GM11168 (cell line): ENCODE data around the gene ASIC3.
"Not testable (repeated sequence)": the region's sequence is repeated elsewhere in the genome, so short reads cannot be mapped to it uniquely, and the experiment has no call there.

Experiments
- in situ Hi-C: fragments of 300-500 bp; cut with MboI; formaldehyde crosslinking; loops from one replicate; pipeline ENCODE4 v1.12.0; 2022; ENCODE audit warnings: low sequenced_read_pairs; ENCODE audit not compliant: unreplicated experiment

ASIC3 gene

DNA sequence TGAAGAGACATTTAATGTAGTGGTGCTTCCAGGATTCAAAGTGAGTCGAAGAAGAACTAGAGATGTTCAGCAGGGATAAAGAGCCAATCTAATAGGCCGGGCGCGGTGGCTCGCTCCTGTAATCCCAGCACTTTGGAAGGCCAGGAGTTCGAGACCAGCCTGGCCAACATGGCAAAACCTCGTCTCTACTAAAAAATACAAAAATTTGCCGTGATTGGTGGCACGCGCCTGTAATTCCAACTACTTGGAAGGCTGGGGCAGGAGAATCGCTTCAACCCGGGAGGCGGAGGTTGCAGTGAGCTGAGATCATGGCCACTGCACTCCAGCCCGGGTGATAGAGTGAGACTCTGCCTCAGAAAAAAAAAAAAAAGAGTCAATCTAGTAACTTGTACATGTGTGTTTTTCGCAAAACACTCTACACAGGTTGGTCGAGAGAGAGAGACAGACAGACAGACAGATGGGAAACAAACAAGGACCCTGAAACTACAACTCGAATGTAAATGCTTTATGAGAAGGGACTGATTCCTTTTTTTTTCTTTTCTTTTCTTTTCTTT is 19.3 kb upstream of the ASIC3 start:
- in situ Hi-C loops = no loop called here

DNA sequence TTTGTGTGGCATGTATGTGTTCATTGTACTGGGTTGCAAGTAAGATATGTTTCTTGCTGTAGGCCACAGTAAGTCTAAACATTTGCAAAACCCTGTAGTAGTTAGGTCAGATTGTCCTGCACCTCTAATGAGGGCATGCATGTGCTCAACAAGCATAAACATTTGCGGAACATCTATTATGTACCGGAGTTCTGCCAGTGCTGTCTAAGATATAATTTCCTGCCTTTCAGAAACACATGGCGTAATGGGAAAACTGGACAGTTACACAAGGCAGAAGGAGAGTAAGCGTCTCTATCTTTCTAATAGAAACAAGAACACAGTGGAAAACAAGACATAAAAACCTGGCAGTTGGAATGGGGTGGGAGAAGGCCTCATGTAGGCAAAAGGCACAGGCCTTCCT is 17.3 kb upstream of the ASIC3 start:
- in situ Hi-C loops = no loop called here

DNA sequence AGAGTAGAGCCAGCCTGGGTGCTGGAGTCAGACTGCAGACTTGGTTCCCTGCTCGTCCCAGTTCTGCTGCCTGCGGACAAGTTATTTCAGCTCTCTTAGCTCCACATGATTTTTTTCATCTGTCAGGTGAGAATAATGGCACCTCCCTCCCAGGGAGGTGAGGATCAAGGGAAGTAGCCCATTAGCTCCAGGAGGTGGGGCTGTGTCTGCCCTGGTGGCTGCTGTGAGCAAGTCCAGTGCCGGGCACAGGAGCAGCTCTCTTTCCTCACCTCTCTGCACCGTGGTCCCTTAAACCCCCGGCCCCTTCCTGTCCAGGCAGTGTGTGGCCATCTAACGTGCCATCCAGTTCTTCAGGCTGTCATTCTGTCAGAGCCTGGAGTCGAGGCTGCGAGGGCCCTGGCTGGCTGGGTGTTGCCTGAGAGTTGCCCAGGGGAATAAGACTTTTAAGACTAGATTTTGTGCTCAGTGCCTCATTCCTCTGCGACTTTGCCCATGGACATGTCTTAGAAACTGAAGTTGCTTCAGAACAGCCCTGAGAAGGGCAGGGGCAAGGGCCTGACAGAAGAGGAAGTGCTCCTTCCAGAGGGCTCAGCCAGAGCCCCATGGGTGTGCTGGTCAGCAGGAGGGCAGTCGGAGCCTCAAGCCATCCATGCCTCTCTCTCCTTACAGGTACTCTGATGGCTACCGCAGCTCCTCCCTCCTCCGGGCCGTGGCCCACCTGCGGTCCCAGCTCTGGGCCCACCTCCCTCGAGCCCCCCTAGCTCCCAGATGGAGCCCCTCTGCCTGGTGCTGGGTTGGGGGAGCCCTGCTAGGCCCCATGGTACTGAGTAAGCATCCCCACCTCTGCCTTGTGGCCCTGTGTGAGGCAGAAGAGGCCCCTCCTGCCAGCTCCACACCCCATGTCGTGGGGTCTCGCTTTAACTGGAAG is 15.1 kb upstream of the ASIC3 start:
- in situ Hi-C loops = no loop called here

DNA sequence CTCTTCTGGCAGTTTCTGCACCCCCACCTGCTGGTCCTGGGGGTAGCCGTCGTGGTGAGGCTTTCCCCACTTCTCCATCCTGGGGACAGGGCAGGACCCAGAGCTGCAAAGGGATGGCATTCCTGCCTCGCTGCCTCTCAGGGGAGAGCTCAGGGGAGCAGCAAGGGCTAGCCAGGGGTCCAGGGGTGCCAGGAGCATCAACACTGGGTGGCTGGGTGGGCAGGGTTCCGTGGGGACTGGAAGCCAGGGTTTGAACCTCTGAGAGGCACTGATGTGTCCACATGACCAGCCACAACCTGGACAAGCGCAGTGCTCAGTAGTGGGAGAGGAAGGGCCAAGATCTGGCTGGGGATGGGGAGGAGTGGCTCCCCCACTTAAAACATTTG is 14.5 kb upstream of the ASIC3 start:
- in situ Hi-C loops = no loop called here

DNA sequence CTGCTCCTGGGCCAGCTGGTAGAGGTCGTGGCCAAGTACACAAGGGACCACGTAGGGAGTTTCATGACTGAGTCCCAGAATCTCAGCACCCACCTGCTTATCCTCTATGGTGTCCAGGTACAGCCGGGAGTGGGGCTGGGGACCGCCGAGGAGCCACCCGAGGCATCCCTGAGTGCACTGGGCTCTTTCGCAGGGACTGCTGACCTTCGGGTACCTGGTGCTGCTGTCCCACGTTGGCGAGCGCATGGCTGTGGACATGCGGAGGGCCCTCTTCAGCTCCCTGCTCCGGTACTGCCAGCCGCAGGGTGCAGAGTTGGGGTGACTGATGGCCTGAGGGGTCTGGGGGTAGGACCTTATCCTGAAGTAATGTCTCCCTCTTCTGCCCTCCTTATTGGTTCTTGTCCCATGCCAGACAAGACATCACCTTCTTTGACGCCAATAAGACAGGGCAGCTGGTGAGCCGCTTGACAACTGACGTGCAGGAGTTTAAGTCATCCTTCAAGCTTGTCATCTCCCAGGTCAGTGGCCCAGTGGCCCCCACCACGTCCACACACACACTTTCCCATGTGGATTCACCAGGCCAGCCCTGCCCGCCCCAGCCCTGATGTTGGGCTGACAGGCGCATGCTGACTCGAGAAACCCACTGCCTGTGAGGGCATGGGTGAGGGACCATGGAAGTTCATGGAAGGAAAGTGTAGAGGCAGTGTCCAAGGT is 13.9 kb upstream of the ASIC3 start:
- in situ Hi-C loops = no loop called here

DNA sequence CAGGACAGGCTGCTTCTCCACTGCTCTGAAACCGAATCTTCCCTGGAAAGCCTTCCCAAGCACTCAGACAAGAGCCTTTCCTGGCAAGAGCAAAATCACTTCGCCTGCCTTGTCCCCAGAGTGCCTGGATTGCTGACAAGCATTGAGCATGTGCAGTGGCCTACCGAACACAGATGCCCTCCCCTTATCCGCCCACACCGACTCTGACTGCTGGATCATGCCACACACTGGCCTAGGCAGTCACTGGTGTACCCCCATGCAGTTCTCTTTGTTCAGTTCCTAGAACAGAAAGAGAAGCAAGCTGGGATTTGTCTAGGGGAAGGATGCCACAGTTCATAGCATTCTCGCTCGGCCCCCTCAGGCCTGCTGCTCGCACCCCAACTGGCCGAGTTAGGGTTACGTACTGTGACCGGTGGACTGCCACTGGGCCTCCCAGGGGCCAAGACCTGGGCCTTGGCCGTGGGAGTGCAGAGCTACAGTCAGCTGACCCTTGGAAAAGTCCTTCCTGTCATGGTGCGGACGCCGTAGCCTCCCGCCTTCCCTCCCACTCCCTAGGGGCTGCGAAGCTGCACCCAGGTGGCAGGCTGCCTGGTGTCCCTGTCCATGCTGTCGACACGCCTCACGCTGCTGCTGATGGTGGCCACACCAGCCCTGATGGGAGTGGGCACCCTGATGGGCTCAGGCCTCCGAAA is 13.2 kb upstream of the ASIC3 start:
- in situ Hi-C loops = no loop called here

DNA sequence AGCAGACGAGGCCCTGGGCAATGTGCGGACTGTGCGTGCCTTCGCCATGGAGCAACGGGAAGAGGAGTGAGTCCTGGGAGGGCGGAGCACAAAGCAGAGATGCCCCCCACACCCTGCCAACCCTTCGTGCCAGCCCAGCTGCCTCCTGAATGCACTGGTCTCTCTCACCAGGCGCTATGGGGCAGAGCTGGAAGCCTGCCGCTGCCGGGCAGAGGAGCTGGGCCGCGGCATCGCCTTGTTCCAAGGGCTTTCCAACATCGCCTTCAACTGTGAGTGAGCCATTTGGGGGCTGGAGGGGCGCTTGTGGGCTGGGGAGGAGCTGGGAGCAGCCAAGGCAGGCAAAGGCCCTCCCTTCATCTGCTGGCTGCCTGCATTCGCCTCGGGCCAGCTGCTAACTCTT is 12.4 kb upstream of the ASIC3 start:
- in situ Hi-C loops = no loop called here

DNA sequence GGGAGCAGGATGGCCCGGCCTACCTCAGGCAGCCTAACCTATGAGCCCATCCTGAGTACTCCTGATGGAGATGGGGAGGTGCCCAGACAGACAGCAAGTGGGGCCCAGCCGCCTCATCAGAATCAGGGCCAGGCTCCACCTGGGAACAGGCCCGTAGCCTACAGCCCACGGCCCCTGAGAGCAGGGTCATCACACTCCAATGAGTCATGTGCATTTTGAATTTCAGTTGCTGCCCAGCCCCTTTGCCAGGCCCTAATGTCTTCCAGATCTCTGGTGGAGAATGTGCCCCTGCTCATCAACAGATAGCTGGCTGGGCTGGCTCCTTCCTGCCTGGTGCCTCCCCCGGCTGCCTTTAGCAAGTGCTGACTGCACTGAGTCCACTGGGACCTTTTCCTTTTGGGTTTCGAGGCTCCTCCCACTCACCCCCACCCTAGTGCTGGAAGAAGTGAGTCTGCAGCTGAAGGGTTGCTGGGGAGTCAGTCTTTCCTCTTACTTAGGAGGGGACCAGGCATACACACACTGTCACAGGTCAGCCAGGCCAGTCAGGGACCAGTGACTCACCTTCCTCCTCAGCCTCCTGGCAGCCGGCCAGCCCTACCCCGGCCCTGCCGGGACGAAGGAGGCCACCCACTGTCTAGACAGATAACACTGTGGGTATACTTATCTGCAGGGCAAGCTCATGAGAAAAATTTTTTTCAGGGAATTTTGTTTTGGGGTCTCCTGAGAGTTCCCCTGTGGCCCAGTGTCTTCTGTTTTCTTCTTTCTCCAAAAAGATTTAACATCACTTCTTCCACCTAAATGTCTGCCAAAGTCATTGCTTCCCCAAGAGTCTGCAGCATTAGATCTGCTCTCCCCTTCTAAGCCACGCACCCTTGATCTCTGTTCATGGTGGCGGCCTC is 9.1 kb upstream of the ASIC3 start:
- in situ Hi-C loops = no loop called here

DNA sequence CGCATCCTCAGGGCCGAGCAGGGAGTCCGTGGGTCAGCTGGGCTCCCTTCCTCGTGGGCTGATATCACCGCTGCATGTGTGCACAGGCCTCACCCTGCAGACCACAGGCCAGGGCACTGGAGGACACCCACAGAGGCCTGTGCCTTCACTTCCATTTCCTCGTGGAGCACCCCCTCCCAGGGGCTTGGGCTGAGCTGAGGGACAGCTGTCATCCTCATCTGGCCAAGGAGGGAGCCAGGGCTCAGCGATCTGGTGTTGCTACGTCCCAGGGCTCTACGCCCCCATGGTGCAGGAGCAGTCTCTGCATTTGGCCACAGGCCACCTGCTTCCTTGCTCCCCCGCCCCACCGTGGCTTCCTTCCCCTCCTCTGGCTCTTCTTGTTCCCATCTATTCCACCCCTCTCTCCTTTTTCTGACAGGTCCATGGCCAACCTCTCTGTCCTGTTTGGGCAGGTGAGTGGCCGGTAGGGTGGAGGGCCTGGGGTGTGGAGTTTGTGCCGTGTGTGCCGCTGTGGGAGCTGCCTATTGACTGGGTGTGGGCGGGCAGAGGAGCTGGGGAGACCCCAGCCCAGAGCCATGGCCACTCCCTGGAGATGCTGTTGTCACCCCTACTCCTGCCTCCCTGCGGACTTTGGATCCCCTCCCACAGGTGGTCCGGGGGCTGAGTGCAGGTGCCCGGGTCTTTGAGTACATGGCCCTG is 8.3 kb upstream of the ASIC3 start:
- in situ Hi-C loops = no loop called here

DNA sequence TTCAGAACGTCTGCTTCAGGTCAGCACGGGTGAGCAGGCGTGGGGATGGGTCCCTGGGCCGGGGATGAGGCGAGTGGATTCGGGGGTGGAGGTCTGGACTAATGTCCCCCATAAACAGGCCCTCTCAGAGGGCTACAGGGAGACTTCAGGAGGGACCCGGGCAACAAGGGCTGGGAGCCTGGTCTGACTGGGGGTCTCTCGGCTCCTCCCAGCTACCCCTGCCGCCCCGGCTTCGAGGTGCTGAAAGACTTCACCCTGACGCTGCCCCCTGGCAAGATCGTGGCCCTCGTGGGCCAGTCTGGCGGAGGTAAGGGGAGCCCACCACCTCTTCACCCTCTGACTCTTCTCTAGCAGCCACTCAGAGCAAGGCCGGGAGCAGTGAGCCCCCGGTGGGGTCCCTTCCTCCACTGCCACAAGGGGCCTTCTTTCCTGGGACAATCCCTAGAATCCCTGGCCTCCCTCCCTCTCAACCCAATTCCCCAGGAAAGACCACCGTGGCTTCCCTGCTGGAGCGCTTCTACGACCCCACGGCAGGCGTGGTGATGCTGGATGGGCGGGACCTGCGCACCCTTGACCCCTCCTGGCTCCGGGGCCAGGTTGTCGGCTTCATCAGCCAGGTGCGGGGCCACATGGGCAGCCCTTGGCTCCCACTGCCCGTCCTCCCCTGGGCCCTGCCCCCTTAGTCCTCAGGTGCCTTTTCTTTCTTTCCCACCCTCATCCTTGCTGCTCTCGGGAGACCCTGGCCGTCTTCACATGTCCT is 7.5 kb upstream of the ASIC3 start:
- in situ Hi-C loops = no loop called here

DNA sequence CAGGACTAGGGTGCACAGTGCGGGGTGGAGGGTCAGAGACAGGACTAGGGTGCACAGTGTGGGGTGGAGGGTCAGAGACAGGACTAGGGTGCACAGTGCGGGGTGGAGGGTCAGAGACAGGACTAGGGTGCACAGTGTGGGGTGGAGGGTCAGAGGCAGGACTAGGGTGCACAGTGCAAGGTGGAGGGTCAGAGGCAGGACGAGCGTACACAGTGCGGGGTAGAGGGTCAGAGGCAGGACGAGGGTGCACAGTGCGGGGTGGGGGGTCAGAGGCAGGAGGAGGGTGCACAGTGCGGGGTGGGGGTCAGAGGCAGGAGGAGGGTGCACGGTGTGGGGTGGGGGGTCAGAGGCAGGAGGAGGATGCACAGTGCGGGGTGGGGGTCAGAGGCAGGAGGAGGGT is 4.9 kb upstream of the ASIC3 start:
- in situ Hi-C loops = not testable (repeated sequence)

DNA sequence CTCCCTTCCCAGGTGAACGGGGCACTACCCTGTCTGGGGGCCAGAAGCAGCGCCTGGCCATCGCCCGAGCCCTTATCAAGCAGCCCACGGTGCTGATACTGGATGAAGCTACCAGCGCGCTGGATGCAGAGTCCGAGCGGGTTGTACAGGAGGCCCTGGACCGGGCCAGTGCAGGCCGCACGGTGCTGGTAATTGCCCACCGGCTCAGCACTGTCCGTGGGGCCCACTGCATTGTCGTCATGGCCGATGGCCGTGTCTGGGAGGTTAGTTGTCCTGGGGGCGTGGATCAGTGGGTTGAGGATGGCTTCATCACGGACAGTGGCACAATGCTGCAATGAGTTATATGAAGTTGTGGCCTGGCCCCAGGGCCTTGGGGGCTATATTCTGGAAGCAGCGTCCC is 4.4 kb upstream of the ASIC3 start:
- in situ Hi-C loops = no loop called here

DNA sequence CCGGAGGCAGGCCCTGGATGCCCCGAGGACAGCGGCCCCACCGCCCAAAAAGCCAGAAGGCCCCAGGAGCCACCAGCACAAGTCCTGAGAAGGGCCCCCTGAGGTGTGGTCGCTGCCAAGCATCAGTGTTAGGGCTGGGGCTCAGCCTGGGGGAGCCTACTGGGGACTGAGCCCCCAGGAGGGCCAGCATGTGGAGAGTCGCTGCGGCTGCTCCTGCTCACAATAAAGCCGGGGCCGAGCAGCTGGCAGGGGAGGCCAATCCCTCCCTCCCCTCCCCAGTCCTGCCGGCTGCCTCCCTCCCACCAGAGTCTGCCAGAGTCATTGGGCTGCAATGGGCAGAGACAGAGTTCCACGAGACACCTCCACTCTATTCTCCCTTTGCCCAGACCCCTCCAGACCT is 3.1 kb upstream of the ASIC3 start:
- in situ Hi-C loops = no loop called here

DNA sequence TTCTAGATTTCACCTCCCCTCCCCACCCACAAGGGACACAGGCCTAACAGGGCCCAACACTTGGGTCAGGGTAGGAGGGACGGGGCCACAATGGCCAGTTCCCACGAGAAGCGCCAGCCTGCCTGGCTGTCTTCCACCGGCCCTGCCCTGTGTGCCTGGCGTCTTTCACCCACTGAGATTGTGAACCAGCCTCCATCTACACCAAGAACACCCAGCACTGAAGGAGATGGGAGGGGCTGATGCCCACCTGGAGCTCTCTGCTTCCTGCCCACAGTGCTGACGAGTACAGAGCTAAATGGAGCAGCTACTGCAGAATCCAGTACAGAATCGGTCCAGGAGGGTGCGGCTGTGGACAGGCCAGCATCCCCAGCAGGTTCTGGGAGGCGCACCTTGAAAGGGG is 2.4 kb upstream of the ASIC3 start:
- in situ Hi-C loops = no loop called here

DNA sequence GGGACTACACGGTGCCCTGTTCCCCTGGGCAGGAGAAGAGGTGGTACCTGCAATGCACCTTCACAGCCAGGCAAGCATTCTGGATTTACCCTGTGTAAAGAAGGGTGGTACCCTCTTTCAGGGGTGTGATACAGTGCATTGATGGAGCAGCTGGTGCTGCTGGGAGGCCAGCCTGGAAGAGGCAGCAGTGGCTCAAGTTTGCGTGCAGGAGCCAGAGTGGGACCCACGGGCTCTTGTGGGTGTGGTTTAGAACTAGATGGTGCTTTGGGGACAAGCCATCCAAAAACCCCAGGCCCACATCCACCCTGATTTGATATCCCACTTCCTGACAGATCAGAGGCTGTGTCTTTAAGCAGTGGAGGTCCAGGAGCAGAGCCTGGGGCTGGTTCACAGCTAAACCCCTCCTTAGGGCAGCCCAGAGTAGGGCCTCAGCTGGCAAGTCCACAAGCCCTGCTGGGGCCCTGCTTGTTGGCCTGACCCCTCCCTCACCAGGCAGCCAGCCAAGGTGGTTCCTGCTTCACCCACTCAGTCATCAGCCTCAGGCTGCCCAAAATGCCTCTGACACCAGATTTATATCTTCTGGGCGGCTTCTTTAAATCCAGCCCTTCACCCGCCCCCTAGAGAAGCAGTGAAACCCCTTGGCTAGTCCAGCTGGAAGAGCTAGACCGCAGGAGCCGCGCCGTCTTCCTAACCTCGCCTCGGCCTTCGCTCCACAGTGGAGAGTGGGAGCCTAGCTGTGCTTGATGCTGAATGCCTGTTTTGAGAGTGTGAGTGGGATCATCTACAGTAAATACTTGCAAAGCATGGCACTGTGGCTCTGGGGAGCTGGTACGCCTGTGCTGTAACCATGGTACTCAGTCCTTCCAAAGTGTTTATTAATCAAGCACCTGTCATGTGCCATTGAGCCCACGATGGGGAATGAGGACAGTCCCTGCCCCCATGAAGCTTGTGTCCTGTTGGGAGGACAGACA is 1.4 kb upstream of the ASIC3 start:
- in situ Hi-C loops = no loop called here

DNA sequence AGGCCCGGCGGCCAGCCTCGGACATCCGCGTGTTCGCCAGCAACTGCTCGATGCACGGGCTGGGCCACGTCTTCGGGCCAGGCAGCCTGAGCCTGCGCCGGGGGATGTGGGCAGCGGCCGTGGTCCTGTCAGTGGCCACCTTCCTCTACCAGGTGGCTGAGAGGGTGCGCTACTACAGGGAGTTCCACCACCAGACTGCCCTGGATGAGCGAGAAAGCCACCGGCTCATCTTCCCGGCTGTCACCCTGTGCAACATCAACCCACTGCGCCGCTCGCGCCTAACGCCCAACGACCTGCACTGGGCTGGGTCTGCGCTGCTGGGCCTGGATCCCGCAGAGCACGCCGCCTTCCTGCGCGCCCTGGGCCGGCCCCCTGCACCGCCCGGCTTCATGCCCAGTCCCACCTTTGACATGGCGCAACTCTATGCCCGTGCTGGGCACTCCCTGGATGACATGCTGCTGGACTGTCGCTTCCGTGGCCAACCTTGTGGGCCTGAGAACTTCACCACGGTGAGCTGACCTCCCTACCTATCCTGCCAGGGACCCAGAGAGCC is 656 bp downstream of the ASIC3 start:
- in situ Hi-C loops = no loop called here

DNA sequence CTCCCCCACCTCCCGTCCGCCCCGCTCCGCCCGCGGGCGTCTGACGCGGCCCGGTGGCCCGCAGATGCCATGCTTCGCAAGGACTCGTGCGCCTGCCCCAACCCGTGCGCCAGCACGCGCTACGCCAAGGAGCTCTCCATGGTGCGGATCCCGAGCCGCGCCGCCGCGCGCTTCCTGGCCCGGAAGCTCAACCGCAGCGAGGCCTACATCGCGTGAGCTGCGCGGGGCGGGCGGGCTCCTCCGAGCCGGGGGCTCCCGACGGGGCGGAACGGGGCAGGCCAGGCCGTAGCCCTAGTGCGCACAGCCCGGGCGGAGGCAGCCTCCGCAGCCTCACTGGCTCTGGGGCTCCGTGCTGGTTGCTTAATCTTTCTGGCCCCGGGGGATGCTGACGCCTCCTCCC is 2.8 kb downstream of the ASIC3 start:
- in situ Hi-C loops = no loop called here
